ENCODE measurements around the gene LYRM9. TPM values are rescaled to one million over a fixed set of nuclear protein-coding genes. Genes with fewer than 3 reads are reported as not detected.

LYRM9 gene
- total and polyA plus RNA-seq, 2 of the 8 experiments (the other 6 are each of a cell fraction or from before 2014, with no cell fraction given): 4.3 to 5.2 TPM

DNA sequence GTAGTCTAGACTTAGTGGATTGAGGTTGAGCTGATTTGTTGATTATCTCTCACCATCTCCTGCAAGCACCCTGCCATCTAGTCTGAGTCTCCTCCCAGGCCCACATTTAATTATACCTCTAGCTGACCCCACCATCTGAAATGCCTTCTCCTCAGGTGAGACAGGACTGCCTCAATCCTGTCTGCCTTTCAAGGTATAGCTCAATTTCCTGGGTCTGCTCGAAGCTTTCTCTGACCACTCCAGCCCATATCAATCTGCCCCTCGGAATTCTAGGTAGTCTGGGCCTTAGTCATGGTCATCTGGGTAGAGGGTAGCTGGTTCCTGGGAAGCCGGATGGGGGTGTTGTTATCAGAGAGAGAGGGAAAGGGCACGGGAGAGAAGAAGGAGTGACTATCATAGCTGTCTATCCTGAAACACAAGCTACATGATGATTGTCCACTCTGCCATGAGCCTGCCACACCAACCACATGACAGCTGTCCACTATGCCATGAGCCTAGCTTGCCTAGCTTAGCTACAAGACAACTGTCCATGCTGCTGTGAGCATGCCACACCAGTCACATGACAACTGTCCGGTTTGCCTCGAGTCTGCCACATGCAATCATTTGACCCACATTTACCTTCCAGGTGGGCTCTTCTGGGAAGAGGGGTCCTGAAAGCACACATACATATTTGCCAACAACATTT is 34.4 kb downstream of the LYRM9 start:
- FAIRE-seq: no peak
- Histone ChIP-seq H3K4ac (replicated peaks; ENCODE audit: insufficient read length, low read depth, low read length) (no peak overlapping the region), H3K18ac (ENCODE audit: extremely low read depth, low read length) (no peak overlapping the region), H4K8ac (ENCODE audit: extremely low read depth, insufficient read depth, low read length) (no peak overlapping the region), H3K4me1 (replicated peaks in 1 of 4; ENCODE audit: control insufficient read depth in 3 of 4, insufficient read depth in 4 of 4, low read length in 3 of 4) (peaks cover 3 to 9% (median 3%) of the 10 kb centered on the region in 4 experiments; a peak in 5 of 7 replicates), H3K4me2 (ENCODE audit: insufficient read depth in 1 of 2, low read depth in 2 of 2, low read length in 2 of 2) (no peak overlapping the region), H3K79me2 (ENCODE audit: control insufficient read depth in 1 of 2, insufficient read depth in 2 of 2, low read length in 2 of 2) (no peaks in the 10 kb centered on the region), H3K27ac (ENCODE audit: low read depth, low read length) (no peak overlapping the region), H4K91ac (replicated peaks; ENCODE audit: insufficient read length, low read length) (no peak overlapping the region), H2BK12ac (ENCODE audit: low read depth, low read length) (no peak overlapping the region), H3K9me3 (ENCODE audit: insufficient read depth in 2 of 2, low read depth in 1 of 2, low read length in 1 of 2) (no peaks in the 10 kb centered on the region), H4K5ac (ENCODE audit: insufficient read length, low read depth, low read length) (no peak overlapping the region), H2BK120ac (replicated peaks; ENCODE audit: low read depth, low read length) (no peak overlapping the region), H3K23ac (ENCODE audit: insufficient read length) (no peak overlapping the region), H2AK5ac (ENCODE audit: low read depth, low read length) (0 out of 2 replicates have a peak overlapping the region, but pooled peaks have one; percentile 31), H2BK5ac (ENCODE audit: low read depth, low read length) (no peak overlapping the region), H4K20me1 (replicated peaks in 1 of 2; ENCODE audit: control insufficient read depth in 1 of 2, insufficient read depth in 2 of 2, low read length in 2 of 2) (no peaks in the 10 kb centered on the region), H3K23me2 (ENCODE audit: low read depth, low read length) (no peaks in the 10 kb centered on the region), H3K4me3 (ENCODE audit: extremely low read depth in 1 of 4, insufficient read depth in 2 of 4, low read depth in 3 of 4, low read length in 4 of 4) (no peak overlapping the region), H2BK15ac (ENCODE audit: low read length) (0 out of 2 replicates have a peak overlapping the region, but pooled peaks have one; percentile 22), H3K79me1 (ENCODE audit: low read depth, low read length) (no peaks in the 10 kb centered on the region), H3K56ac (replicated peaks; ENCODE audit: insufficient read length, low read depth, low read length) (no peak overlapping the region), H3K14ac (ENCODE audit: insufficient read length) (no peak overlapping the region), H3K36me3 (ENCODE audit: control insufficient read depth in 2 of 4, insufficient read depth in 4 of 4, low read length in 3 of 4) (no peaks in the 10 kb centered on the region), H2BK20ac (ENCODE audit: low read length) (no peak overlapping the region), H3K27me3 (replicated peaks in 1 of 4; ENCODE audit: control insufficient read depth in 3 of 4, extremely low read depth in 1 of 4, insufficient read depth in 3 of 4, low read length in 3 of 4) (no peaks in the 10 kb centered on the region), H2AFZ (ENCODE audit: low read length) (no peak overlapping the region), H3K9ac (replicated peaks in 1 of 4; ENCODE audit: extremely low read depth in 1 of 4, low read depth in 3 of 4, low read length in 3 of 4) (no peak overlapping the region)
- 92% methylated on average over 6 of the region's 6 CpGs; no CpG with 5 or more reads in 1 of the 2 experiments for WGBS, 2 experiments (ENCODE audit: extremely low coverage in 1 of 2, insufficient coverage in 1 of 2, insufficient read length in 1 of 2, insufficient replicate concordance in 2 of 2, low coverage in 1 of 2, low lambda C conversion rate in 2 of 2, missing lambda C conversion rate in 1 of 2)
- DNase-seq (ENCODE audit: low read depth in 1 of 2, low spot score in 2 of 2): no peak
- ChIA-PET CTCF (ENCODE audit: partially characterized antibody) (interaction anchor here (0.6 to 2.5 kb wide), 6 partner anchors 10 to 682 kb away, joined by 3 to 9 read pairs (median 4); no protein-coding TSS in a partner anchor), POLR2A (ENCODE audit: partially characterized antibody) (no interaction called here)
- no peak for TF ChIP-seq NRF1 (IDR thresholded peaks at IDR 0.05; ENCODE audit: low read depth, low read length)
- TF ChIP-seq CBX8 (IDR thresholded peaks at IDR 0.05; ENCODE audit: borderline replicate concordance, low read depth, low read length): no peak
- no peak for TF ChIP-seq JUND (IDR thresholded peaks at IDR 0.05; ENCODE audit: low read length)
- TF ChIP-seq SIRT6 (IDR thresholded peaks at IDR 0.05; ENCODE audit: low read length): no peak
- TF ChIP-seq, protein P1, sequence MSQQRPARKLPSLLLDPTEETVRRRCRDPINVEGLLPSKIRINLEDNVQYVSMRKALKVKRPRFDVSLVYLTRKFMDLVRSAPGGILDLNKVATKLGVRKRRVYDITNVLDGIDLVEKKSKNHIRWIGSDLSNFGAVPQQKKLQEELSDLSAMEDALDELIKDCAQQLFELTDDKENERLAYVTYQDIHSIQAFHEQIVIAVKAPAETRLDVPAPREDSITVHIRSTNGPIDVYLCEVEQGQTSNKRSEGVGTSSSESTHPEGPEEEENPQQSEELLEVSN (IDR thresholded peaks at IDR 0.05): no peak
- no peak for TF ChIP-seq SRF (IDR thresholded peaks at IDR 0.05; ENCODE audit: low read depth, low read length)
- no peak for TF ChIP-seq SIN3A (conservative IDR thresholded peaks at IDR 0.05 in 1 of 2, IDR thresholded peaks at IDR 0.05 in 1 of 2; ENCODE audit: low read depth in 1 of 2, low read length in 2 of 2)
- TF ChIP-seq YY1 (IDR thresholded peaks at IDR 0.05; ENCODE audit: low read depth, low read length): no peak
- TF ChIP-seq KDM1A (IDR thresholded peaks at IDR 0.05; ENCODE audit: borderline replicate concordance, low read length): no peak
- no peak for TF ChIP-seq JUN (IDR thresholded peaks at IDR 0.05; ENCODE audit: low read depth, low read length)
- TF ChIP-seq GTF2F1 (IDR thresholded peaks at IDR 0.05; ENCODE audit: borderline replicate concordance, low read depth, low read length): no peak
- TF ChIP-seq, protein P2, sequence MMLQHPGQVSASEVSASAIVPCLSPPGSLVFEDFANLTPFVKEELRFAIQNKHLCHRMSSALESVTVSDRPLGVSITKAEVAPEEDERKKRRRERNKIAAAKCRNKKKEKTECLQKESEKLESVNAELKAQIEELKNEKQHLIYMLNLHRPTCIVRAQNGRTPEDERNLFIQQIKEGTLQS (IDR thresholded peaks at IDR 0.05; ENCODE audit: insufficient read depth, low read depth, low read length): no peak

All from H1 (cell line).